Lung microvascular endothelial cell (primary cell): Measurements from ENCODE around the gene PSEN1. TPM values are rescaled to one million over a fixed set of nuclear protein-coding genes. Genes with fewer than 3 reads are reported as not detected.

Experiments
- DNase-seq, 2 donors: peaks; one replicate each; pipeline versions ENCODE4 v3.0.0 to v3.0.0-alpha.2; 2010; ENCODE audit warnings: low read depth in 2 of 2
- total RNA-seq: library from RNA; depleted of rRNA; stranded (reverse); fragments of >200 nt; gene quantifications from 2 replicates; pipeline ENCODE4 v1.2.1, GENCODE V29; 2014

Gene PSEN1
- total RNA-seq, 1 donor from 2014 or later: 38.5 TPM

GRCh38 chr14:73272393-73272792 lies 136.1 kb downstream of the PSEN1 start:
- no peak for DNase-seq

Other genes starting within 250 kb of the PSEN1 start
- gene DPF3, start 242.4 kb upstream of the PSEN1 start, total RNA-seq: 0.99 and 1.3 TPM in 2 replicates
- gene DCAF4, start 210.0 kb upstream of the PSEN1 start, total RNA-seq: 3.7 and 6.7 TPM in 2 replicates
- 12.4 and 16.9 TPM in 2 replicates for gene ZFYVE1, start 109.4 kb upstream of the PSEN1 start, total RNA-seq
- gene RBM25, start 78.0 kb upstream of the PSEN1 start, total RNA-seq: 15.3 and 16.7 TPM in 2 replicates
- gene PAPLN, start 101.0 kb downstream of the PSEN1 start, total RNA-seq: 16.3 and 48.4 TPM in 2 replicates